Left ventricle myocardium inferior (tissue), 1 donor: ENCODE measurements around the gene ASMT. TPM values are rescaled to one million over a fixed set of nuclear protein-coding genes. Genes with fewer than 3 reads are reported as not detected.

Source experiments
- DNase-seq: peaks from one replicate; pipeline ENCODE4 v3.0.0-alpha.2; 2020
- H3K27ac ChIP-seq: fragments of 200-600 bp; replicated peaks from 2 replicates; pipeline ENCODE4 v1.8.0; 2021
- H3K27me3 ChIP-seq: fragments of 200-600 bp; 2 replicates; pipeline ENCODE4 v1.8.0; 2021; ENCODE audit warnings: low read depth
- H3K36me3 ChIP-seq: fragments of 200-600 bp; 2 replicates; pipeline ENCODE4 v1.8.0; 2021
- H3K4me1 ChIP-seq: fragments of 200-600 bp; 2 replicates; pipeline ENCODE4 v1.8.0; 2021
- H3K4me3 ChIP-seq: fragments of 200-600 bp; 2 replicates; pipeline ENCODE4 v1.8.0; 2021; ENCODE audit warnings: mild to moderate bottlenecking, moderate library complexity
- H3K9me3 ChIP-seq: fragments of 200-600 bp; replicated peaks from 2 replicates; pipeline ENCODE4 v1.8.0; 2021
- intact Hi-C: fragments of 100-400 bp; cut with micrococcal nuclease; formaldehyde crosslinking; loops from one replicate; pipeline ENCODE4 v1.11.0; 2022
- total RNA-seq: library from RNA; stranded (reverse); fragmentation: NEBNext Ultra II Directional; extraction: Animal tissue kit (Norgen Biotek cat#: 25700); gene quantifications from one replicate; pipeline ENCODE4 v1.2.1, GENCODE V29; 2021
- TF ChIP-seq, protein P1 (sequence below): fragments of 200-600 bp; IDR thresholded peaks from 2 replicates; pipeline ENCODE4 v1.8.0; 2021; ENCODE audit warnings: antibody characterized with exemption, mild to moderate bottlenecking, borderline replicate concordance
- donor health status: DM: no; HTN: yes; CAD: no; lungs with severe emphysema.

ASMT gene
- total RNA-seq, 1 donor from 2014 or later, result not detected

DNA sequence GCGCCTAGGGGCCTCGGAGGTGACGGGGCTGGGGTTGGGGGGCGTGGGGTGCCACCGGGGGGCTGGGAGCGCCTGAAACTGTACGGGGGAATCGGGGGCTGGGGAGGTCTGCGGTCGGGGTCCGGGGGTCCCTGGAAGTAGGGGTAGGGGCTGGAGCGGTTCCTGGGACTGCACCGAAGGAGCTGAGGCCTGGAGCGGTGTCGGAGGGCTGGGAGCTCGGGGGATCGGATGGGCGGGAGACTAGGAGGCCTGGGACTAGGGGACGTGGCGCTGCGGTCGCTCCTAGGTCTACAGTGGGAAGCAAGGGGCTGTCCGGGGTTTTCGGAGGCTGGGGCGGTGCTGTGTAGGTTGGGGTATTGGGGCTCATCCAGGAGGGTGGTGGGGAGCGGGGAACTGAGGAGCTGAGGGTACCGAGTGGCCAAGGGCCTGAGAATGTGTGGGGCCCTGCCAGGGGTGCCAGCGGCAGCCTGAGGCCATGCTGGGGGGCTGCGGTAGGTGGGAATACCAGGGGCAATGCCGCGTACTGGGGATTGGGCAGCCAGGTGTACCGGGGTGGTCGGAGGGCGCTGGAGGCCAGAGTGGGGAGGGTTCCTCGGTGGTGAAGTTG is 22.9 kb upstream of the ASMT start:
- TF ChIP-seq, protein P1, sequence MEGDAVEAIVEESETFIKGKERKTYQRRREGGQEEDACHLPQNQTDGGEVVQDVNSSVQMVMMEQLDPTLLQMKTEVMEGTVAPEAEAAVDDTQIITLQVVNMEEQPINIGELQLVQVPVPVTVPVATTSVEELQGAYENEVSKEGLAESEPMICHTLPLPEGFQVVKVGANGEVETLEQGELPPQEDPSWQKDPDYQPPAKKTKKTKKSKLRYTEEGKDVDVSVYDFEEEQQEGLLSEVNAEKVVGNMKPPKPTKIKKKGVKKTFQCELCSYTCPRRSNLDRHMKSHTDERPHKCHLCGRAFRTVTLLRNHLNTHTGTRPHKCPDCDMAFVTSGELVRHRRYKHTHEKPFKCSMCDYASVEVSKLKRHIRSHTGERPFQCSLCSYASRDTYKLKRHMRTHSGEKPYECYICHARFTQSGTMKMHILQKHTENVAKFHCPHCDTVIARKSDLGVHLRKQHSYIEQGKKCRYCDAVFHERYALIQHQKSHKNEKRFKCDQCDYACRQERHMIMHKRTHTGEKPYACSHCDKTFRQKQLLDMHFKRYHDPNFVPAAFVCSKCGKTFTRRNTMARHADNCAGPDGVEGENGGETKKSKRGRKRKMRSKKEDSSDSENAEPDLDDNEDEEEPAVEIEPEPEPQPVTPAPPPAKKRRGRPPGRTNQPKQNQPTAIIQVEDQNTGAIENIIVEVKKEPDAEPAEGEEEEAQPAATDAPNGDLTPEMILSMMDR, result no peak
- Histone ChIP-seq H3K9me3 (no peaks in the 10 kb centered on the region), H3K27me3 (no peaks in the 10 kb centered on the region), H3K4me1 (peaks cover 46% of the 10 kb centered on the region), H3K36me3 (peaks cover 35% of the 10 kb centered on the region), H3K4me3 (peak overlapping the region; percentile 90), H3K27ac (peak overlapping the region; percentile 89)
- DNase-seq, result no peak
- intact Hi-C loops, result no loop called here

DNA sequence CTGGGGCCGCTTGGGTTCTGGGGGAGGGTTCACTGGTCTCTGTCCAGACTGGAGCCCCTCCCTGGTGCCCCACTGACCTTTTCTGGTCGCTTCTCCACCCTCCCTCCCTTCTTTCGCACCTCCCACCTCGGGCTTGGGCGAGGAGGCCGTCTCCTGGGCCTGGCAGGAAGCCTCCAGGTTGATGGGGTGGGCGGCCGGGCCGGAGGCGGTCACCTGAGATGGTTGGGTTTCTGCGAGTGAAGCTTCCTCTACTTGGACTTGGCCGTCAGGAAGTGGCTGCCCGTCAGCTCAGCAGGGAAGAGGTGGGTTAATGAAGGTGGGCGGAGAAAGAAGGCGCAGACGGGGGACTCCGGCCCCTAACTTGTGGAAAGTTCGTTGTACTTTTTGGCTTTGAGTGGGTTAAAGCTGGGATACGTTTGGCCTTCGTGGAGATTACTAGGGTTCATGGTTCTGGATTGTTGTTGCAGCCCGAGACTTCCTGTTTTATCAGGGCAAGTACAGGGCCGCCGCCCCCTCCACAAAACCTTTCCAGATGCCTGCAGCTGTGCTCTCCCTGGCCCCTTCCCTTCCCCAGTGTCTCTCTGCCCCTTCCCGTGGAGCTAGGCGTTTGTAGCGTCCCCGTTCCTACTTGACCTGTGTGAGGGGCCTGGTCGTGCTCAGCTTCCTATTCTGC is 22.3 kb upstream of the ASMT start:
- peak overlapping the region; percentile 90 for H3K4me3 ChIP-seq
- intact Hi-C loops, result no loop called here
- no peaks in the 10 kb centered on the region for H3K27me3 ChIP-seq
- no peaks in the 10 kb centered on the region for H3K9me3 ChIP-seq
- peaks cover 51% of the 10 kb centered on the region for H3K4me1 ChIP-seq
- TF ChIP-seq, protein P1, result no peak
- peaks cover 42% of the 10 kb centered on the region for H3K36me3 ChIP-seq
- peak overlapping the region; percentile 89 for H3K27ac ChIP-seq
- no peak for DNase-seq

DNA sequence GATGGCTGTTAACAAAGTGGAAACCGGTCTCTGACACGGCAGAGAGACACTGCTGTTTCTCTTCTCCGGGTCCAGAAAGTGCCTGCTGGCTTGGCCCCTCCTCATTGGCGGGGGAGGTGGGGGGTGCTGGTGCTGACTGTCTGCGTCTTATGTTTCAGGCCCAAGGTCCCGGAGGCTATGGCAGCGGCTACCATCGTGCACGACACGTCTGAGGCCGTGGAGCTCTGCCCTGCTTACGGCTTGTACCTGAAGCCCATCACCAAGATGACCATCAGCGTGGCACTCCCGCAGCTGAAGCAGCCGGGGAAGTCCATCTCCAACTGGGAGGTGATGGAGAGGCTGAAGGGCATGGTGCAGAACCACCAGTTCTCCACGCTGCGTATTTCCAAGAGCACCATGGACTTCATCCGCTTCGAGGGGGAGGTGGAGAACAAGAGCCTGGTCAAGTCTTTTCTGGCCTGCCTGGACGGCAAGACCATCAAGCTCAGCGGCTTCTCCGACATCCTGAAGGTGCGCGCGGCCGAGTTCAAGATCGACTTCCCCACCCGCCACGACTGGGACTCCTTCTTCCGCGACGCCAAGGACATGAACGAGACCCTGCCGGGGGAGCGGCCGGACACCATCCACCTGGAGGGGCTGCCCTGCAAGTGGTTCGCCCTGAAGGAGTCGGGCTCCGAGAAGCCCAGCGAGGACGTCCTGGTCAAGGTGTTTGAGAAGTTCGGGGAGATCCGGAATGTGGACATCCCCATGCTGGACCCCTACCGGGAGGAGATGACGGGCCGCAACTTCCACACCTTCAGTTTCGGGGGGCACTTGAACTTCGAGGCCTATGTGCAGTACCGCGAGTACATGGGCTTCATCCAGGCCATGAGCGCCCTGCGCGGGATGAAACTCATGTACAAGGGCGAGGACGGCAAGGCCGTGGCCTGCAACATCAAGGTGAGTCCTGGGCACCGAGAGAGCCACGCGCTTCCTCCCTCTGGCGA is 21.3 kb upstream of the ASMT start:
- Histone ChIP-seq H3K27ac (no peak overlapping the region), H3K36me3 (peaks cover 51% of the 10 kb centered on the region), H3K4me3 (peak overlapping the region; percentile 90), H3K9me3 (no peaks in the 10 kb centered on the region), H3K27me3 (no peaks in the 10 kb centered on the region), H3K4me1 (peaks cover 58% of the 10 kb centered on the region)
- intact Hi-C loops, result no loop called here
- no peak for DNase-seq
- TF ChIP-seq, protein P1, result no peak

DNA sequence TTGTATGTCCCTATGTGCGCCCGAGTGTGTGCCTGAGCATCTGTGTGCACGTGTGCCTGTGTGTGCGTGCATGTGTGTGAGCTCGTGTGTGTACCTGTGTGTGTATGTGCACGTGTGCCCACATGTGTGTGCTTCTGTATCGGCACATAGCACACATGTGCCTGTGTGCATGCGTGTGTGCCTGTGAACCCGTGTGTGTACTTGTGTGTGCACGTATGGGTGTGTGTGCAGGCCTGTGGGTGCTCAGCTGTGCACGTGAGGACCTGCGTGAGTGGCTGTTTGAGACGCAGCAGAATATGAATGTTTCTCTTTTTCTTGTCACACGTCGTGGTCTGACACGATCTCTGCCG is 19.2 kb upstream of the ASMT start:
- H3K27ac ChIP-seq, result no peak overlapping the region
- intact Hi-C loops, result no loop called here
- no peak overlapping the region for H3K4me3 ChIP-seq
- peaks cover 59% of the 10 kb centered on the region for H3K4me1 ChIP-seq
- H3K27me3 ChIP-seq, result no peaks in the 10 kb centered on the region
- H3K36me3 ChIP-seq, result peaks cover 71% of the 10 kb centered on the region
- no peak for DNase-seq
- TF ChIP-seq, protein P1, result no peak
- no peaks in the 10 kb centered on the region for H3K9me3 ChIP-seq

DNA sequence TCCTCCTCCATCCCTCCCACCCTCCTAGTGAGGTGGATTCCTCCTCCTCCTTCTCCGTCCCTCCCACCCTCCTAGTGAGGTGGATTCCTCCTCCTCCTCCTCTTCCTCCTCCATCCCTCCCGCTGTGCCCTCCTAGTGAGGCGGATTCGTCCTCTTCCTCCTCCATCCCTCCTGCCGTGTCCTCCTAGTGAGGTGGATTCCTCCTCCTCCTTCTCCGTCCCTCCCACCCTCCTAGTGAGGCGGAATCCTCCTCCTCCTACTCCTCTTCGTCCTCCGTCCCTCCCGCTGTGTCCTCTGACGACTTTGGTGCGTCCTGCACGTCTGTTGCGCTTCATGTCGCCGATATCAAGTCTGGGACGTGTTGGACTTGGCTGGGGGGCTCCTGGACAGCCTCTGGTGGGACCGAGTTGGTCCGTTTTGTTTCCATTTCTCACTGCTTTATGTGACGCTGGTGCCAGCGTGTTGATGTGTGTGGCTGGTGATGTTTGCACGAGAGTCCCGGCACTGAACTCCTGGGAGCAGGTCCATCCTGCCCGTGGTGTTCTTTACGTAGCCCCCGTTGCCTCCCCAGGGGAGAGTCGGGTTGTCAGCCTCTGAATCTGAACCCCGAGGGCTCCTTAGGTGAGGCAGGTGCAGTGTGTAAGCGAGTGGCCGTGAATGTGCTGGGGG is 18.0 kb upstream of the ASMT start:
- no peak overlapping the region for H3K4me3 ChIP-seq
- no peak overlapping the region for H3K27ac ChIP-seq
- H3K4me1 ChIP-seq, result peaks cover 51% of the 10 kb centered on the region
- peaks cover 83% of the 10 kb centered on the region for H3K36me3 ChIP-seq
- TF ChIP-seq, protein P1, result no peak
- DNase-seq, result no peak
- peaks cover 4% of the 10 kb centered on the region for H3K9me3 ChIP-seq
- H3K27me3 ChIP-seq, result no peaks in the 10 kb centered on the region
- intact Hi-C loops, result no loop called here
